SJCRH30 (cell line): ENCODE measurements around the gene TRIO. TPM values are rescaled to one million over a fixed set of nuclear protein-coding genes. Genes with fewer than 3 reads are reported as not detected.

ENCODE experiments used
- DNase-seq, 2 experiments: peaks; one replicate each; pipeline ENCODE4 v3.0.0-alpha.2; 2015 to 2020
- H3K27ac ChIP-seq: fragments of 250-450 bp; sonication (Bioruptor Pico); 2 replicates; pipeline ENCODE4 v1.5.1; 2020; ENCODE audit warnings: mild to moderate bottlenecking, moderate library complexity
- H3K27me3 ChIP-seq: fragments of 250-450 bp; sonication (Bioruptor Pico); 2 replicates; pipeline ENCODE4 v1.5.1; 2020; ENCODE audit warnings: mild to moderate bottlenecking, moderate library complexity
- H3K36me3 ChIP-seq: fragments of 250-450 bp; sonication (Bioruptor Pico); 2 replicates; pipeline ENCODE4 v1.5.1; 2020; ENCODE audit warnings: mild to moderate bottlenecking, moderate library complexity
- H3K4me1 ChIP-seq: fragments of 250-450 bp; sonication (Bioruptor Pico); 2 replicates; pipeline ENCODE4 v1.5.1; 2020; ENCODE audit warnings: mild to moderate bottlenecking, moderate library complexity
- H3K4me3 ChIP-seq: fragments of 250-450 bp; sonication (Bioruptor Pico); 2 replicates; pipeline ENCODE4 v1.5.1; 2020; ENCODE audit warnings: mild to moderate bottlenecking, moderate library complexity
- H3K9me3 ChIP-seq: fragments of 250-450 bp; sonication (Bioruptor Pico); replicated peaks from 2 replicates; pipeline ENCODE4 v1.5.1; 2020; ENCODE audit warnings: mild to moderate bottlenecking, moderate library complexity
- total RNA-seq: library from RNA; depleted of rRNA; stranded (reverse); fragments of >200 nt; shearing (Covaris generic); gene quantifications from 2 replicates; pipeline ENCODE4 v1.2.3, GENCODE V29; 2014

TRIO gene
- total RNA-seq, 1 experiment from 2014 or later = 82.9 TPM

DNA sequence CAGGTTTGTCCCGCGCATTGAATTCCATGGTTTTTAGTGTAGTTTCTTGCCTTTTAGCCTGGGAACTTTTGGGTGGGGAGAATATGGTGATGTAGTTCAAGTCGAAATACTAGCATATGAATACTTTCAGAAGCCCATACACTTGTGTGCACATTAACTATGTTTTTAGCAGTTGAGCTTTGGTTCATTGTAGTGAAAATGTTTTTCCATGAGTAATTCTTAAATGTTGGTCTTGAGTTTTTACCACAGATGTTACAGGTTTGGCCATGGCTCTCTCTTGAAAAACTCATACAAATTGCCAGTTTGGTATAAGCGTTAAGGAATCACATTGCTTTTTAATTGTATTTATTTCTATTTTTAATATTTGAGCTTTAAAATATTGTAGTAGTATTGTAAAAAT lies 45.6 kb downstream of the TRIO start:
- Histone ChIP-seq H3K27ac (no peak overlapping the region), H3K4me3 (no peak overlapping the region), H3K36me3 (no peaks in the 10 kb centered on the region), H3K9me3 (no peaks in the 10 kb centered on the region), H3K27me3 (no peaks in the 10 kb centered on the region), H3K4me1 (0 out of 2 replicates have a peak, but pooled peaks cover 9% of the 10 kb centered on the region)
- no peak for DNase-seq

DNA sequence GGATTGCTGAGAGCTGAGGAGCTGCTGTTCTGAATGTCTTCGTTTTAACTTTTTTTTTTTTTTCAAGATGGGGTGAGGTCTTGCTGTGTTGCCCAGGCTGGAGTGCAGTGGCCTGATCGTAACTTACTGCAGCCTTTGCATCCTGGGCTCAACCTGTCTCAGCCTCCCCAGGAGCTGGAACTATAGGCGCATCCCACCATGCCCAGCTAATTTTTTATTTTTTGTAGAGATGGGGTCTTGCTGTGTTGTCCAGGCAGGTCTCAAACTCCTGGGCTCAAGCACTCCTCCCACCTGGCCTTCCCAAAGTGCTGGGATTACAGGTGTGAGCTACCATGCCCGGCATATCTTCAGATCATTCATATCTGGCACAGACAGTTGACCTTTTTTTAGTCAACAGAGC lies 46.5 kb downstream of the TRIO start:
- H3K27ac ChIP-seq = peak overlapping the region; percentile 50
- no peaks in the 10 kb centered on the region for H3K27me3 ChIP-seq
- no peak overlapping the region for H3K4me3 ChIP-seq
- no peak for DNase-seq
- no peaks in the 10 kb centered on the region for H3K36me3 ChIP-seq
- no peaks in the 10 kb centered on the region for H3K9me3 ChIP-seq
- H3K4me1 ChIP-seq = 0 out of 2 replicates have a peak, but pooled peaks cover 9% of the 10 kb centered on the region

DNA sequence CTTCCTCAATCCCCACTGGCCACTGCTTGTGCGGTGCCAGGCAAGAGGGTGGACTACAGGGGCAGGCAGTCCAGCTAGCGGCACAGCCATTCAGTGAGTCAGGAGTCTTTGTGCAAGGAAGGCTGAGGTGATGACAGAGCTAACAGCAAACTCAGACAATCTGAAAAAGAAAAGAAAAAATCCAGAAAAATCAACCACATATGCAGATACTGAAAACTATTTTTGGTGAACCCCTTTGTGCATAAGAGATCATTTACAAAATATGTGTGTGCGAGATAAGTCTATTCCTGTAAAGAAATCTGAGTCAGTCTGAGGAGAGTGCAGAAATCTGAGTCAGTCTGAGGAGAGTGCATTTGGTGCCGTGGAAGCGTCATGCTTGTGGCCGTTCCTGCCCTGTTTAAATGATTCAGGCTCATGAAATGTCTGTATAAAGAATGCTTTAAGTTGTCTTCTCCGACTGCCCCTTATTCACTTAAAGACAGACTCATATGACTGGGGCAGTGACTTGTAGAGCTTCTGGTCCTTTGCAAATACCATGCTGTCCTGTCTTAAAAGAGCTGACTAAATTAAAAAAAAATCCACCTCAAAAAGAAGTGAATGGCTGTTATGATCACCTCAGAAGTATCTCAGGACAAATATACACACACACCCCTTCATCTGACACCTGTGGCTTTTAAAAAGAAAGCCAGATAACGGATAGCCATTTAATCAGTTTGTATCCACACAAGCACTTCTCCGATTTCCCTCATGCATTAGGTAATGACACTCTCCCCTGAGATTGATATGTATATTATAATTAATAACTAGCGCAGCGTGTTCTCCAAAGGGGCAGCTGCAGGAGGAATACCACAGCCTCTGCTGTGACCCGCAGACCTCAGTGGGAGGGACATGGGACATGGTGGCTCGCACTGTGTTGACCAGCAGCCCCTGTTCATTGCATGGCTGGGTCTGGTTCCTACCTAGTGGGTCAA lies 47.3 kb downstream of the TRIO start:
- peak overlapping the region; percentile 18; the same call in 1 of the 2 replicates for H3K4me3 ChIP-seq
- peak overlapping the region; percentile 50 for H3K27ac ChIP-seq
- H3K27me3 ChIP-seq = no peaks in the 10 kb centered on the region
- peak; percentile 30 to 58 for DNase-seq
- H3K9me3 ChIP-seq = no peaks in the 10 kb centered on the region
- no peaks in the 10 kb centered on the region for H3K36me3 ChIP-seq
- 0 out of 2 replicates have a peak, but pooled peaks cover 9% of the 10 kb centered on the region for H3K4me1 ChIP-seq

DNA sequence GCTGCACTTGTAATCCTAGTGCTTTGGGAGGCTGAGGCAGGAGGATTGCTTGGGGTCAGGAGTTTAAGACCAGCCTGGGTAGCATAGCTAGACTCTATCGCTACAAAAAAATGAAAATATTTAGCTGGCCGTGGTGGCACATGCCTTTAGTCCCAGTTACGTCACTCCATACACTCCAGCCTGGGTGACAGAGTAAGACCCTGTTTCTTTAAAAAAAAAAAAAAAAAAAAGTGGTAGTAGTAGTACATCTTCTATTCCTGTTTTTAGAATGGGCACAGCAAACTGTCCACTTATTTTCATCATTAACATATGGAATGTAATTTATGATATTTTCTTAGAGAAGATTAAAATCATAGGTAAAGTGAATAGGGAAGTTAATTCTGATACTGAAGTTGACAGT lies 48.2 kb downstream of the TRIO start:
- Histone ChIP-seq H3K4me1 (0 out of 2 replicates have a peak, but pooled peaks cover 9% of the 10 kb centered on the region), H3K36me3 (no peaks in the 10 kb centered on the region), H3K27ac (no peak overlapping the region; the same call in 1 of the 2 replicates), H3K27me3 (no peaks in the 10 kb centered on the region), H3K9me3 (no peaks in the 10 kb centered on the region), H3K4me3 (no peak overlapping the region)
- no peak for DNase-seq

DNA sequence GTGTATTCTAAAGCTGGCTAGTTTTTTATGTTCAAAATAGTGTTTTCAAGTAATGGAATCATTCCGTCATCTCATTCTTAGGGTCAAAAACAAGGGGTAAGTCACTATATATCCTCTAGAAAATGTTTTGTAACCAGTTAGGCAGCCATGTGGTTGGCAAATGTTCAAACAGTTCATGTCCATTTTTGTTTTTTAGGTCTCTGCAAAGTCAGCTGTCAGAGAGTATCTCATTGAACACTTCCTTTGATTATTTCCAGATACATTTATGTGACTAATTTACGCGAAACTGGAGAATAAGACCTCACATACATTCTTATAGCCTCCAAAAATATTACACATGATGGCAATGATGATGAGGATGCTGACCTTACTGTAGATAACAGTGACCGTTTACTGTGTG lies 50.4 kb downstream of the TRIO start:
- H3K4me1 ChIP-seq = 0 out of 2 replicates have a peak, but pooled peaks cover 9% of the 10 kb centered on the region
- no peak overlapping the region for H3K4me3 ChIP-seq
- no peak overlapping the region for H3K27ac ChIP-seq
- no peaks in the 10 kb centered on the region for H3K36me3 ChIP-seq
- H3K9me3 ChIP-seq = no peaks in the 10 kb centered on the region
- H3K27me3 ChIP-seq = no peaks in the 10 kb centered on the region
- no peak for DNase-seq

DNA sequence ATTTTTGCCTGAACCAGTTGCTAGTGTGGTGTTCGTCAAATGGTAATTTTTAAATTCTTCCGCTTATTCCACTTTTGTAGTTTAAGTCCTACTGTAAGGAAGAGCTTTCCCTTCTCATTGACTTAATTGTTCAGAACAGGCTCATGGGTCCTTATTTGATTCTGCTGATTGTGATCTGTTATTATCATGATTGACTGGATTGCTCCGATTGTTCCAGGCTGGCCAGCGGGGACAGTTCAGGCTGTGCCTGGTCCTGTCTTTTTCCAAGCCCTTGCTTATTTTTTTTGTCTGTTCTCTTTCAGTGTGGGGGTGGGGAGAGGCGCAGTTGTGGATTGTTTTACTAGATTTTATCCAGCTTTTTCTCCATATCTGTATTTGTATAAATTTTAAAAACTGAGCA lies 52.4 kb downstream of the TRIO start:
- H3K4me1 ChIP-seq = 0 out of 2 replicates have a peak, but pooled peaks cover 5% of the 10 kb centered on the region
- no peaks in the 10 kb centered on the region for H3K36me3 ChIP-seq
- no peaks in the 10 kb centered on the region for H3K9me3 ChIP-seq
- no peak overlapping the region for H3K4me3 ChIP-seq
- H3K27ac ChIP-seq = no peak overlapping the region
- H3K27me3 ChIP-seq = no peaks in the 10 kb centered on the region
- DNase-seq = no peak

DNA sequence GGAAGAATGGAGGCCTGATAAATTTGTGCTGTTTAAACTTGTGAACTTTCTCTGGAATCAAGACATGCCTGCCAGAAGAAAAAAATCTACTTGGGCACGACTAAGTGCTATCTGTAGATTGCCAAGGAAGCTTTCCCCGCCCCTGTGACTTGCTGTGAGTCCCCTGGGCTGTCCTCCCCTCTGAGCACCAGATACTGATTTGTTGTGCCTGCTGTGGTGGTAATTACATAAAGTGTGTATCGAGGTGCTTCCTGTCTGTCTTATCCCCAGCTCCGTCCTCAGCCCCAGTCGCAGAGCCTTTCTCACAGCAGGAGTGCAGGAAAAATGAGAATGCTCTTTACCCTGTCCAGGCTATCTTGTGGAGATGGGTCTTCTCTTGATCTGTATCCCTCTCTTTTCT lies 53.9 kb downstream of the TRIO start:
- H3K27me3 ChIP-seq = no peaks in the 10 kb centered on the region
- no peaks in the 10 kb centered on the region for H3K9me3 ChIP-seq
- H3K4me1 ChIP-seq = peaks cover 4% of the 10 kb centered on the region
- no peak overlapping the region for H3K4me3 ChIP-seq
- H3K27ac ChIP-seq = no peak overlapping the region
- DNase-seq = no peak
- no peaks in the 10 kb centered on the region for H3K36me3 ChIP-seq

DNA sequence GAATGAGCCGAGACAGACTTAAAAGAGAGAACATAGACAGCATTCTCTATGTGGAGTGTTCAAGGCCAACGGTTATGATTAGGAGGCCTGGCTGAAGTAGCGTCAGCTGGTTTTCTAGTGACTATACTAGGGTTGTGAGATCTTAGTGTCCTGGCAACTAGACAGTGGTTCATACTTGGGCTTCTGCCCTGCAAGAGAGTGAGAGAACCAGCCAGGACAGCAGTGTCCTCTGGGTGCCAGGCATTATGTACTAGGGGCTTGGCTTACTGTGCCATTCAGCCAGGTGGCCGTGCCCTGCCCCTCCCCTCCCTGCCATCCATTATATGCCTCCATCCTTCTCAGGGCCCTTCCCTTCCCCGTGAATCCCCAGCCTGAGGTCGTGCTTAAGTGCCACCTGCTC lies 56.8 kb downstream of the TRIO start:
- H3K9me3 ChIP-seq = no peaks in the 10 kb centered on the region
- H3K4me1 ChIP-seq = peaks cover 12% of the 10 kb centered on the region
- H3K36me3 ChIP-seq = no peaks in the 10 kb centered on the region
- no peak overlapping the region for H3K27ac ChIP-seq
- H3K27me3 ChIP-seq = no peaks in the 10 kb centered on the region
- no peak for DNase-seq
- H3K4me3 ChIP-seq = no peak overlapping the region

DNA sequence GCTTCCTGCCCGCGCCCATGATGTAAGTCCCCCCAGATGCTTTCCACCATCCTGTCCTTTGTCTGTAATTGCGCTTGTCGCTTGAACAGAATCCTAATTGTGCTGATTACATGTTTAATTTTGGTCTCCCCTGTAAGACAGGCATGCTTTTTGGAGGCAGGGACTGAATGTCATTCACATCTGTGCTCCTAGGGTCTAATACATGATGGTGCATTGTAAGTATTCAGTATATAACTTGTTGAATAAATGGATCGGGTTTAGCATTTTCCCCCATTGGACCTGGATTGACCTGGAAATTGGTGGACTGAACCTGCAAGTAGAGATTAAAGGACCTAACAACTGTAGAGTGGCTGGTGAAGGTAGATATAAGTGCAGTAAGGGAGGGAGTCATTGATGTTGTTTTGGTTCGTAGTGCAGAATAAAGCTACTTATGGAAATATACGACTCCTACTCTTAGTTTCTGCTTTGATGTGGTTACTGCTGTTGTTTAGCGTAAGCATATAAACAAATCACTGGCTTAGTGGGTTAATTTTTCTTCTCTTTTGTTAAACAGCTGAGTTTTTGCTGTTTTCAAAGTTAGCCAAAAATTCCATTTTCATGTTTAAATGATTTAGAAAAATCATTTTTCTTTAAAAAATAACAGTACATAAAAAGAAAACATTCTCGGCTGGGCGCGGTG lies 57.3 kb downstream of the TRIO start:
- DNase-seq = no peak
- Histone ChIP-seq H3K4me3 (no peak overlapping the region), H3K27ac (no peak overlapping the region), H3K4me1 (peaks cover 12% of the 10 kb centered on the region), H3K36me3 (no peaks in the 10 kb centered on the region), H3K27me3 (no peaks in the 10 kb centered on the region), H3K9me3 (no peaks in the 10 kb centered on the region)

DNA sequence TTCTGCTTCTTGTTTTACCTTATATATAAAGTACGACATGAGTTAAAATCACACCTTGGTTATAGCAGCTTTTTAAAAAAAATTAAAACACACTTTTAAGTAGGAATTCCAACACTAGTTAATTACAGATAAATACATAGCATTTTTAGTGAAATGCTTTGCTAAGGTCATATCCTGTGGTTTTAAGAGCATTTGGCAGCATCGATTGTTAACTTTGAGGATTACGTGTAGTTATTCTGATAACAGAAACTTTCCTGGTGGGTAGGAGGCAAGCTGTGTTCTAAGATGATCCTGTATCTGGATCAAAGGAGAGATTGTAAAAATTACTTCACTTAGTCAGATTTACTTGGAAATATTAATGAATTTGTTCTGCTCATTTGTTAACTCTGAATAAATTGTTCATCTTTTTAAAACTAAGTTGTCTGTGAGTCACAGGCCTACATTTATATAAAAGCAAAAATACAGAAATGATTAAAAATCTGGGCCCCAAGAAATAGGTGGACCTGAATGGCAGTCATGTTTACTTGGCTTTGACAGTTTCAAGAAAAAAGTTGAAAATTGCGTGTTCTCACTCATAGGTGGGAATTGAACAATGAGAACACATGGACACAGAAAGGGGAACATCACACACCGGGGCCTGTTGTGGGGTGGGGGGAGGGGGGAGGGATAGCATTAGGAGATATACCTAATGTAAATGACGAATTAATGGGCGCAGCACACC lies 58.3 kb downstream of the TRIO start:
- Histone ChIP-seq H3K4me1 (peaks cover 12% of the 10 kb centered on the region), H3K36me3 (no peaks in the 10 kb centered on the region), H3K9me3 (no peaks in the 10 kb centered on the region), H3K27ac (peak overlapping the region; percentile 18; the same call in 1 of the 2 replicates), H3K4me3 (no peak overlapping the region), H3K27me3 (no peaks in the 10 kb centered on the region)
- DNase-seq = no peak

DNA sequence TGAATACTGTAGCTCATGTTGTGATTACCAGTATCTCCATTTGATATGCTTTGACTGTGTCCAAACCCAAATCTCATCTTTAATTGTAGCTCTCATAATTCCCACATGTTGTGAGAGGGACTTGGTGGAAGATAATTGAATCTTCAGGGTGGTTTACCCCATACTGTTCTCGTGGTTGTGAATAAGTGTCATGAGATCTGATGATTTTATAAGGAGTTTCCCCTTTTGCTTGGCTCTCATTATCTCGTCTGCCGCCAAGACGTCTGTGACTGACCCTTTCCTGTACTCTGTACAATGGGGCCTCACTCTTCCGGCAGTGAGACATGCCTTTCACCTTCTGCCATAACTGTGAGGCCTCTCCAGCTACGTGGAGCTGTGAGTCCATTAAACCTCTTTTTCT lies 59.3 kb downstream of the TRIO start:
- DNase-seq = peak in 1 of 2 experiments; percentile 47
- Histone ChIP-seq H3K4me1 (peaks cover 12% of the 10 kb centered on the region), H3K9me3 (no peaks in the 10 kb centered on the region), H3K27me3 (no peaks in the 10 kb centered on the region), H3K4me3 (no peak overlapping the region), H3K27ac (peak overlapping the region; percentile 13), H3K36me3 (no peaks in the 10 kb centered on the region)

DNA sequence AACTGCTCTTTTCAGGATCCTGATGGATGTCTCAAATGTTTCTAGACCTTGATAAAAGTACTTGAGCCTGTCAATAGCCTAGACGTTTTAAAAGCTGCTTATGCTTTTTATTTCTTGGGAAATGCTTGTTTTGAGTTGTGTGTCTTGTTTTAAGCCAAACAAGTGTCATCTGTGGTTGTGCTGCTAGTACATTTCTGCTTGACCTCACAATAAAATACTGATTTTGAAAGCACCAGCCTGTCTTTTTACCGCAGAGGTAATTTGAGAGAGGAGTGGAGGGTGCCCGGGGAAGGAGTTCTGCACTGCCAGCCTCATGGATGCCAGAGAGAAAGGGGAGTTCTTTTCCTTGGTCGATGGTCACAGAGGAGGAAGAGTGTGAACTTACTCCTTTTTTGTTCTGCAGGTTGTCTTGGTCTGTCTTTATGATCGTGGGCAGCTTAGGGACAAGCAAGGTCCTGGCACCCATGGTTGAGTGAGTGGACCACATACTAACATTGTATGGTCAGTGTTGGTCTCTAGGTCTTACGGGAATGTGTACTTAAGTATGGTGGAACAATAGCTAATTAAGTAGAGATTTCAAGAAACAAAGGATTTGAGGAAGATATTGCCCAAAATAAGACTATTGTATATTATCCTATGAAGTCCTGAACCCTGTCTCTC lies 61.0 kb downstream of the TRIO start:
- H3K36me3 ChIP-seq = no peaks in the 10 kb centered on the region
- no peaks in the 10 kb centered on the region for H3K9me3 ChIP-seq
- no peak for DNase-seq
- no peaks in the 10 kb centered on the region for H3K27me3 ChIP-seq
- H3K4me3 ChIP-seq = no peak overlapping the region
- no peak overlapping the region for H3K27ac ChIP-seq
- H3K4me1 ChIP-seq = peaks cover 22% of the 10 kb centered on the region

DNA sequence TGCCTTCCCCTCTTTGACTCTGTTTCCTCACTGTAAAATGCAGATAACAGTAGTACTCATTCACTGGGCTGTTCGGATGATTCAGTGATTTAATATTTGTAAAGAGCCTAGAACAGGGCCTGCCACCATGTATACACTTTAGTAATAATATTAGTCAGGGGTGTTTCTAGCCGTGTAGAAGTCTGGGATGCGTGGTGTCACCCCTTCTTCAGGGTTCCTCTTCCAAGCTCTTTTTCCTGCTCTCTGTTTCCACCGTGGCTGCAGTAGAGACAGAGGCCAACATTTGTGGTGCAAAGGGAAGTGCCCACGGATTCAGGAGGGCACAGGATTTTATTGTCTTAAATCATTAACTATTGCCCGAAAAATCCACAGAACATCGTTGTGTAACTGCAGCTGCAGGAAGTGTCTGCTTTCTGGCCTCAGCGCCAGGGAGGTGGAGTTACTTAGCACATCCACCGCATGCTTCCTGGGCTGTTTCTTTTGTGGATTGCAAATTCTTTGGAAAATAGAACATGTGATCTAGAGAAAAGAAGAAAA lies 61.7 kb downstream of the TRIO start:
- Histone ChIP-seq H3K27me3 (no peaks in the 10 kb centered on the region), H3K27ac (no peak overlapping the region), H3K4me3 (no peak overlapping the region), H3K36me3 (no peaks in the 10 kb centered on the region), H3K4me1 (peaks cover 26% of the 10 kb centered on the region), H3K9me3 (no peaks in the 10 kb centered on the region)
- no peak for DNase-seq
